Calu3 (cell line): Measurements from ENCODE around the gene TTLL5. TPM values are rescaled to one million over a fixed set of nuclear protein-coding genes. Genes with fewer than 3 reads are reported as not detected.

Experiments
- BruUV-seq: library from RNA; stranded (reverse); fragments of 400-500 nt; replicated peaks from 2 replicates; lab custom pipeline; 2021; lab: Mats Ljungman, UMichigan
- CTCF ChIA-PET: fragments of 300-600 bp; sonication (Branson Sonifier 250); formaldehyde crosslinking; loops from one replicate; lab custom pipeline; 2022; ENCODE audit warnings: antibody characterized with exemption; lab: Charles Lee
- DNase-seq: peaks from one replicate; pipeline ENCODE4 v3.0.0; 2022
- H3K27ac Mint-ChIP-seq: one replicate; pipeline ENCODE4 v1.8.0; 2022; ENCODE audit warnings: mixed read lengths; ENCODE audit not compliant: unreplicated experiment
- H3K27me3 Mint-ChIP-seq: one replicate; pipeline ENCODE4 v1.8.0; 2022; ENCODE audit warnings: mixed read lengths; ENCODE audit not compliant: unreplicated experiment
- H3K36me3 Mint-ChIP-seq: one replicate; pipeline ENCODE4 v1.8.0; 2022; ENCODE audit warnings: mild to moderate bottlenecking, moderate library complexity, mixed read lengths; ENCODE audit not compliant: insufficient read depth, unreplicated experiment
- H3K4me1 Mint-ChIP-seq: one replicate; pipeline ENCODE4 v1.8.0; 2022; ENCODE audit warnings: mild to moderate bottlenecking, low read depth, mixed read lengths; ENCODE audit not compliant: unreplicated experiment
- H3K4me3 Mint-ChIP-seq: one replicate; pipeline ENCODE4 v1.8.0; 2022; ENCODE audit warnings: mild to moderate bottlenecking, low read depth, moderate library complexity, mixed read lengths; ENCODE audit not compliant: unreplicated experiment
- H3K9me3 Mint-ChIP-seq: one replicate; pipeline ENCODE4 v1.8.0; 2022; ENCODE audit warnings: low read depth, mixed read lengths; ENCODE audit not compliant: unreplicated experiment
- CTCF ChIP-seq: fragments of 200-600 bp; IDR thresholded peaks from one replicate; pipeline ENCODE4 v1.8.0; 2022; ENCODE audit warnings: antibody characterized with exemption; ENCODE audit not compliant: unreplicated experiment
- intact Hi-C: fragments of 100-400 bp; cut with micrococcal nuclease; formaldehyde crosslinking; loops from one replicate; pipeline ENCODE4 v1.10.0; 2022; ENCODE audit not compliant: unreplicated experiment
- total RNA-seq: library from RNA; stranded (reverse); gene quantifications from 2 replicates; pipeline ENCODE4 v1.2.3, GENCODE V29; 2022

The TTLL5 gene
- total RNA-seq, 1 experiment from 2014 or later = 47.5 TPM

GRCh38 chr14:75822522-75823141, 161.6 kb downstream of the TTLL5 start:
- intact Hi-C loops = no loop called here
- no peak for DNase-seq
- Mint-ChIP-seq H3K36me3 (peaks cover 4% of the 10 kb centered on the region), H3K4me3 (no peak overlapping the region), H3K9me3 (no peaks in the 10 kb centered on the region), H3K27ac (no peak overlapping the region), H3K27me3 (no peaks in the 10 kb centered on the region), H3K4me1 (peaks cover 15% of the 10 kb centered on the region)
- CTCF ChIA-PET = interaction anchor here (1.0 kb wide), 2 partner anchors 84 to 160 kb away, joined by 4 to 6 read pairs; no protein-coding TSS in a partner anchor
- no peak for TF ChIP-seq CTCF
- no TSS peak for BruUV-seq

DNA sequence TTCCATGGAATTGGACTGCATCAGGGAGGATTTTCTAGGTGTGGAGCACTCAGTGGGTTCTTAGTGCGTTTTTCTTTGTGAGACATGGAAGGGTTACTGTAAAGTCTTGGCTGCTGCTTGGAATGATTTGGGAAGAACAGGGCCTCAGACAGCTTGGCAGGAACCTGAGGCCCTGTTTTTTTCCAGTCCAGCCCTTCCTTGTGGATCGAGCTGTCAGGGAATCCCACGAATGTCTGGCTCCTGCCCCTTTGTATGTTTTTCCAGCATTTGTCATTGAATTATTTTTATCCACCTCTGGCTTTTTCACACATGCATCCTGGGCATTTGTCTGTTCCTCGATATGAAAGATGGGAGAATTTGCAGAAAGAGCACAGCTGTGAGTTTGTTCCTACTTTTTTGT, 162.3 kb downstream of the TTLL5 start:
- TF ChIP-seq CTCF = no peak
- BruUV-seq = no TSS peak
- peaks cover 15% of the 10 kb centered on the region for H3K4me1 Mint-ChIP-seq
- no peaks in the 10 kb centered on the region for H3K9me3 Mint-ChIP-seq
- H3K4me3 Mint-ChIP-seq = no peak overlapping the region
- H3K27ac Mint-ChIP-seq = no peak overlapping the region
- intact Hi-C loops = no loop called here
- H3K36me3 Mint-ChIP-seq = peaks cover 4% of the 10 kb centered on the region
- no peaks in the 10 kb centered on the region for H3K27me3 Mint-ChIP-seq
- CTCF ChIA-PET = no interaction called here
- DNase-seq = no peak

DNA sequence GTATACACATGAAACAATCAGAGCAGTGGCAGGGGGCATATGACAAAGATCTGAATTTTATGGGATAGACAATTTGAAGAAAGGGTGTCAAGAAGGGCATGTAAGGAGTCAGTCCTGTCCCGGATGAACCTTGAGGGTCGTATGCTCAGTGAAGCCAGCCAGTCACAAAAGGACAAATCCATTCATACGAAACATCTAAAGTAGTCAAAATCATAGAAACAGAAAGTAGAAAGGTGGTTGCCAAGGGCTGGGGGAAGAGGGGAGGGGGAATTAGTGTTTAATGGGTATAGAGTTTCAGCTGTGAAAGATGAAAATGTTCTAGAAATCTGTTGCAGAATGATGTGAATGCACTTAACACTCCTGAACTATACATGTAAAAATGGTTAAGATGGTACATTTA, 163.3 kb downstream of the TTLL5 start:
- Mint-ChIP-seq H3K27ac (no peak overlapping the region), H3K4me1 (peaks cover 15% of the 10 kb centered on the region), H3K4me3 (no peak overlapping the region), H3K27me3 (no peaks in the 10 kb centered on the region), H3K36me3 (peaks cover 4% of the 10 kb centered on the region), H3K9me3 (no peaks in the 10 kb centered on the region)
- TF ChIP-seq CTCF = no peak
- DNase-seq = no peak
- BruUV-seq = no TSS peak
- CTCF ChIA-PET = no interaction called here
- intact Hi-C loops = no loop called here

GRCh38 chr14:75825147-75825592, 164.1 kb downstream of the TTLL5 start:
- peaks cover 15% of the 10 kb centered on the region for H3K4me1 Mint-ChIP-seq
- no TSS peak for BruUV-seq
- no peaks in the 10 kb centered on the region for H3K27me3 Mint-ChIP-seq
- no peak overlapping the region for H3K27ac Mint-ChIP-seq
- no peak for DNase-seq
- no peaks in the 10 kb centered on the region for H3K9me3 Mint-ChIP-seq
- H3K36me3 Mint-ChIP-seq = peaks cover 4% of the 10 kb centered on the region
- CTCF ChIA-PET = no interaction called here
- TF ChIP-seq CTCF = no peak
- intact Hi-C loops = no loop called here
- no peak overlapping the region for H3K4me3 Mint-ChIP-seq
